Loucy (cell line): ENCODE measurements around the gene PRB4.

ENCODE experiments used
- CTCF ChIP-seq: fragments of 200-600 bp; sonication (generic); conservative IDR thresholded peaks from 2 replicates; pipeline ENCODE4 v1.5.1; 2014; ENCODE audit warnings: mild to moderate bottlenecking, antibody characterized with exemption, low read length
- EZH2phosphoT487 ChIP-seq: fragments of 200-600 bp; IDR thresholded peaks from 2 replicates; pipeline ENCODE4 v1.6.1; 2018; ENCODE audit warnings: antibody characterized with exemption, mild to moderate bottlenecking, moderate library complexity, borderline replicate concordance

GRCh38 chr12:11324426-11324825 is 14.2 kb upstream of the PRB4 start:
- TF ChIP-seq CTCF = no peak
- no peak for TF ChIP-seq EZH2phosphoT487
